HepG2 (cell line): ENCODE results near the gene OSBPL5. TPM values are rescaled to one million over a fixed set of nuclear protein-coding genes. Genes with fewer than 3 reads are reported as not detected.

Source experiments
- ATAC-seq: fragments of 200-7000 bp; cut with Tn5 transposase; 3 replicates; pipeline ENCODE4 v1.9.1; 2020; ENCODE audit warnings: mild to moderate bottlenecking, moderate library complexity
- BruUV-seq: library from RNA; stranded (reverse); fragments of 400-500 nt; replicated peaks from 2 replicates; lab custom pipeline; 2021; lab: Mats Ljungman, UMichigan
- CTCF ChIA-PET: fragments of 300-600 bp; formaldehyde crosslinking; extraction: SDS; loops from one replicate; lab custom pipeline; 2021; ENCODE audit warnings: low total read pairs, inconsistent platforms, low intra/inter-chr PET ratio; lab: Yijun Ruan, JAX
- POLR2A ChIA-PET: fragments of 350-600 bp; sonication (Branson Sonifier 250); formaldehyde crosslinking; loops from one replicate; lab custom pipeline; 2020; ENCODE audit warnings: antibody characterized with exemption, inconsistent platforms; lab: Yijun Ruan, JAX
- DNase-seq: peaks from one replicate; pipeline ENCODE4 v3.0.0-alpha.2; 2015; ENCODE audit warnings: low spot score
- FAIRE-seq: peaks from 3 replicates; lab custom pipeline; 2011; peaks lifted over from hg19 to GRCh38; lab: Jason Lieb, UNC
- H2AFZ ChIP-seq: one replicate; pipeline ENCODE4 v1.6.1; 2011; ENCODE audit warnings: low read length, inconsistent platforms
- H3K27ac ChIP-seq: fragments of 300-600 bp; 3 replicates; pipeline ENCODE4 v1.8.0; 2011; ENCODE audit warnings: mixed run types, mild to moderate bottlenecking, mixed read lengths, low read length, inconsistent platforms; ENCODE audit not compliant: insufficient read depth; ENCODE audit errors: extremely low read length
- H3K27me3 ChIP-seq, 2 experiments: fragments of 200-600 bp in 1 of 2; 2 replicates in 1 of 2; 3 replicates in 1 of 2; pipeline versions ENCODE4 v1.6.0 to v1.8.0; 2011; ENCODE audit warnings: low read length in 2 of 2, mild to moderate bottlenecking in 2 of 2, moderate library complexity in 2 of 2, inconsistent platforms in 1 of 2; ENCODE audit not compliant: insufficient read depth in 2 of 2, control insufficient read depth in 1 of 2
- H3K36me3 ChIP-seq, 2 experiments: fragments of 200-600 bp in 1 of 2; replicated peaks in 1 of 2; 2 replicates in 1 of 2; 3 replicates in 1 of 2; pipeline versions ENCODE4 v1.5.1 to v1.8.0; 2011; ENCODE audit warnings: low read length in 2 of 2, inconsistent platforms in 1 of 2; ENCODE audit not compliant: insufficient read depth in 2 of 2, control insufficient read depth in 1 of 2
- H3K4me1 ChIP-seq: 2 replicates; pipeline ENCODE4 v1.5.1; 2012; ENCODE audit warnings: low read length, inconsistent platforms; ENCODE audit not compliant: insufficient read depth
- H3K4me2 ChIP-seq: 2 replicates; pipeline ENCODE4 v1.6.0; 2011; ENCODE audit warnings: low read depth, low read length, inconsistent platforms
- H3K4me3 ChIP-seq, 3 experiments: fragments of 200-600 bp in 1 of 3; sonication (generic), shearing (Covaris generic) in 1 of 3; replicated peaks in 1 of 3; 2 replicates each; pipeline ENCODE4 v1.5.1; 2011 to 2016; ENCODE audit warnings: low read length in 3 of 3, inconsistent platforms in 2 of 3, low read depth in 2 of 3, mild to moderate bottlenecking in 2 of 3, control low read depth in 1 of 3, mixed read lengths in 1 of 3; ENCODE audit not compliant: insufficient read depth in 1 of 3
- H3K79me2 ChIP-seq: one replicate; pipeline ENCODE4 v1.6.1; 2011; ENCODE audit warnings: low read length, inconsistent platforms; ENCODE audit not compliant: insufficient read depth
- H3K9ac ChIP-seq: 2 replicates; pipeline ENCODE4 v1.6.0; 2011; ENCODE audit warnings: mild to moderate bottlenecking, low read depth, low read length, inconsistent platforms; ENCODE audit not compliant: insufficient read depth
- H3K9me3 ChIP-seq: 2 replicates; pipeline ENCODE4 v1.5.1; 2012; ENCODE audit warnings: mild to moderate bottlenecking, low read length
- H4K20me1 ChIP-seq: 2 replicates; pipeline ENCODE4 v1.6.0; 2011; ENCODE audit warnings: inconsistent platforms, mild to moderate bottlenecking, low read length, moderate library complexity; ENCODE audit not compliant: insufficient read depth
- ELF4 ChIP-seq: sonication (generic); formaldehyde crosslinking; IDR thresholded peaks from 2 replicates; pipeline ENCODE4 v1.5.0; 2020; ENCODE audit warnings: missing genetic modification reagents, mild to moderate bottlenecking, moderate library complexity, borderline replicate concordance
- HNF4G ChIP-seq, 2 experiments: sonication (generic) in 1 of 2; formaldehyde crosslinking in 1 of 2; IDR thresholded peaks; 2 replicates each; pipeline versions ENCODE4 v1.4.0 to v1.6.1; 2011 to 2020; ENCODE audit warnings: borderline replicate concordance in 2 of 2, low read depth in 2 of 2, mild to moderate bottlenecking in 2 of 2, low read length in 1 of 2, missing genetic modification reagents in 1 of 2, moderate library complexity in 1 of 2
- KLF9 ChIP-seq: IDR thresholded peaks from 2 replicates; pipeline ENCODE4 v1.6.1; 2016; ENCODE audit warnings: low read depth
- MTA3 ChIP-seq: sonication (generic); formaldehyde crosslinking; IDR thresholded peaks from 2 replicates; pipeline ENCODE4 v1.4.0; 2020; ENCODE audit warnings: missing genetic modification reagents
- MTERF4 ChIP-seq: sonication (generic); formaldehyde crosslinking; IDR thresholded peaks from 2 replicates; pipeline ENCODE4 v1.8.0; 2023; ENCODE audit warnings: mild to moderate bottlenecking, missing genetic modification reagents
- NFYB ChIP-seq: sonication (generic); formaldehyde crosslinking; IDR thresholded peaks from 2 replicates; pipeline ENCODE4 v1.4.0; 2020; ENCODE audit warnings: missing genetic modification reagents
- NR2F6 ChIP-seq, 2 experiments: IDR thresholded peaks; 2 replicates each; pipeline ENCODE4 v1.6.1; 2016; ENCODE audit warnings: antibody characterized with exemption in 1 of 2, mild to moderate bottlenecking in 1 of 2
- SNAPC2 ChIP-seq: sonication (generic); formaldehyde crosslinking; IDR thresholded peaks from 2 replicates; pipeline ENCODE4 v1.8.1; 2022; ENCODE audit warnings: mild to moderate bottlenecking, missing genetic modification reagents
- ZBTB37 ChIP-seq: sonication (generic); formaldehyde crosslinking; IDR thresholded peaks from 2 replicates; pipeline ENCODE4 v1.4.0; 2020; ENCODE audit warnings: mild to moderate bottlenecking, missing genetic modification reagents
- ZNF12 ChIP-seq: sonication (generic); formaldehyde crosslinking; IDR thresholded peaks from 2 replicates; pipeline ENCODE4 v1.5.0; 2020; ENCODE audit warnings: missing genetic modification reagents
- ZNF263 ChIP-seq: sonication (generic); formaldehyde crosslinking; IDR thresholded peaks from 2 replicates; pipeline ENCODE4 v1.4.0; 2020; ENCODE audit warnings: missing genetic modification reagents
- ZNF451 ChIP-seq: sonication (generic); formaldehyde crosslinking; IDR thresholded peaks from 2 replicates; pipeline ENCODE4 v1.5.0; 2020; ENCODE audit warnings: mild to moderate bottlenecking, missing genetic modification reagents
- ZNF562 ChIP-seq: sonication (generic); formaldehyde crosslinking; IDR thresholded peaks from 2 replicates; pipeline ENCODE4 v1.8.0; 2022; ENCODE audit warnings: missing genetic modification reagents, borderline replicate concordance
- ZNF563 ChIP-seq: sonication (generic); formaldehyde crosslinking; IDR thresholded peaks from 2 replicates; pipeline ENCODE4 v1.8.0; 2022; ENCODE audit warnings: mild to moderate bottlenecking, moderate library complexity, missing genetic modification reagents
- ZNF713 ChIP-seq: sonication (generic); formaldehyde crosslinking; IDR thresholded peaks from 2 replicates; pipeline ENCODE4 v1.4.0; 2020; ENCODE audit warnings: mild to moderate bottlenecking, missing genetic modification reagents
- WGBS: methylation state at CpG from one replicate; pipeline ENCODE4 v1.1.6; 2017; ENCODE audit warnings: low lambda C conversion rate; 5-methylcytosine and 5-hydroxymethylcytosine counted together
- in situ Hi-C: cut with HindIII; loops from 2 replicates; pipeline ENCODE4 v1.10.0; 2017; ENCODE audit warnings: low pct_unique_long_range_greater_than_20kb; ENCODE audit not compliant: extremely low pct_ligation_motif_present
- intact Hi-C: fragments of 100-400 bp; cut with micrococcal nuclease; formaldehyde crosslinking; loops from one replicate; pipeline ENCODE4 v1.10.0; 2022; ENCODE audit not compliant: unreplicated experiment
- polyA plus RNA-seq, 8 experiments: library from polyadenylated mRNA; depleted of rRNA in 3 of 8; stranded (reverse) in 7 of 8; unstranded in 1 of 8; fragments of >200 nt; fragmentation: Illumina TruSeq in 4 of 8; extraction: Trizol in 4 of 8; gene quantifications; 2 replicates each; pipeline versions ENCODE4 v1.2.1 to v1.2.3, GENCODE V29; 2011 to 2016; ENCODE audit warnings: low read depth in 4 of 8, missing spikeins in 1 of 8, mixed read lengths in 1 of 8; ENCODE audit not compliant: insufficient read depth in 1 of 8
- total RNA-seq, 5 experiments: library from RNA; depleted of rRNA; stranded (reverse); fragments of >200 nt; fragmentation: Illumina TruSeq; extraction: Trizol; gene quantifications; 2 replicates each; pipeline ENCODE4 v1.2.3, GENCODE V29; 2016; ENCODE audit warnings: low read depth in 1 of 5
- TF ChIP-seq, protein P1 (sequence below): sonication (generic); formaldehyde crosslinking; IDR thresholded peaks from 2 replicates; pipeline ENCODE4 v1.5.1; 2020; ENCODE audit warnings: mild to moderate bottlenecking, missing genetic modification reagents, borderline replicate concordance
- TF ChIP-seq, protein P2 (sequence below): sonication (generic); formaldehyde crosslinking; conservative IDR thresholded peaks from 2 replicates; pipeline ENCODE4 v1.8.0; 2022; ENCODE audit warnings: missing genetic modification reagents
- TF ChIP-seq, protein P3 (sequence below): IDR thresholded peaks from 2 replicates; pipeline ENCODE4 v1.6.1; 2016

The OSBPL5 gene
- total and polyA plus RNA-seq, 2 of the 13 experiments (the other 11 are each of a cell fraction or from before 2014, with no cell fraction given) = not detected

- FAIRE-seq (no peak), DNase-seq (no peak), ATAC-seq (no peak)
- Histone ChIP-seq H3K4me1 (no peaks in the 10 kb centered on the region), H3K36me3 (no peaks in the 10 kb centered on the region), H3K79me2 (no peaks in the 10 kb centered on the region), H3K9me3 (no peaks in the 10 kb centered on the region), H4K20me1 (no peaks in the 10 kb centered on the region; the same call in 1 of the 2 replicates), H3K27me3 (peaks cover 22 to 80% of the 10 kb centered on the region in 2 experiments), H2AFZ (no peak overlapping the region), H3K4me3 (no peak overlapping the region), H3K27ac (no peak overlapping the region), H3K4me2 (no peak overlapping the region), H3K9ac (no peak overlapping the region)
- CTCF ChIA-PET = no interaction called here
- in situ Hi-C loops = no loop called here
- TF ChIP-seq, protein P1, sequence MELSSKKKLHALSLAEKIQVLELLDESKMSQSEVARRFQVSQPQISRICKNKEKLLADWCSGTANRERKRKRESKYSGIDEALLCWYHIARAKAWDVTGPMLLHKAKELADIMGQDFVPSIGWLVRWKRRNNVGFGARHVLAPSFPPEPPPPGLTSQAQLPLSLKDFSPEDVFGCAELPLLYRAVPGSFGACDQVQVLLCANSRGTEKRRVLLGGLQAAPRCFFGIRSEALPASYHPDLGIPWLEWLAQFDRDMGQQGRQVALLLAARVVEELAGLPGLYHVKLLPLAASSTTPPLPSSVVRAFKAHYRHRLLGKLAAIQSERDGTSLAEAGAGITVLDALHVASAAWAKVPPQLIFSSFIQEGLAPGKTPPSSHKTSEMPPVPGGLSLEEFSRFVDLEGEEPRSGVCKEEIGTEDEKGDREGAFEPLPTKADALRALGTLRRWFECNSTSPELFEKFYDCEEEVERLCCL = no peak
- TF ChIP-seq ZNF562 (CRISPR knock-in tag) = no peak
- no peak for TF ChIP-seq ZBTB37
- TF ChIP-seq, protein P2, sequence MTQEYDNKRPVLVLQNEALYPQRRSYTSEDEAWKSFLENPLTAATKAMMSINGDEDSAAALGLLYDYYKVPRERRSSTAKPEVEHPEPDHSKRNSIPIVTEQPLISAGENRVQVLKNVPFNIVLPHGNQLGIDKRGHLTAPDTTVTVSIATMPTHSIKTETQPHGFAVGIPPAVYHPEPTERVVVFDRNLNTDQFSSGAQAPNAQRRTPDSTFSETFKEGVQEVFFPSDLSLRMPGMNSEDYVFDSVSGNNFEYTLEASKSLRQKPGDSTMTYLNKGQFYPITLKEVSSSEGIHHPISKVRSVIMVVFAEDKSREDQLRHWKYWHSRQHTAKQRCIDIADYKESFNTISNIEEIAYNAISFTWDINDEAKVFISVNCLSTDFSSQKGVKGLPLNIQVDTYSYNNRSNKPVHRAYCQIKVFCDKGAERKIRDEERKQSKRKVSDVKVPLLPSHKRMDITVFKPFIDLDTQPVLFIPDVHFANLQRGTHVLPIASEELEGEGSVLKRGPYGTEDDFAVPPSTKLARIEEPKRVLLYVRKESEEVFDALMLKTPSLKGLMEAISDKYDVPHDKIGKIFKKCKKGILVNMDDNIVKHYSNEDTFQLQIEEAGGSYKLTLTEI (CRISPR knock-in tag) = no peak
- TF ChIP-seq MTERF4 (CRISPR knock-in tag) = no peak
- no peak for TF ChIP-seq NFYB (CRISPR knock-in tag)
- TF ChIP-seq SNAPC2 (CRISPR knock-in tag) = no peak
- TF ChIP-seq ZNF451 (CRISPR knock-in tag) = no peak
- no peak for TF ChIP-seq ZNF713
- TF ChIP-seq HNF4G (IDR thresholded peaks at IDR 0.05; ENCODE audit: borderline replicate concordance, low read depth, low read length) = no peak
- no peak for TF ChIP-seq HNF4G (CRISPR knock-in tag; IDR thresholded peaks at IDR 0.05; ENCODE audit: borderline replicate concordance, low read depth)
- no peak for TF ChIP-seq NR2F6 (IDR thresholded peaks at IDR 0.05)
- no peak for TF ChIP-seq NR2F6 (CRISPR knock-in tag; IDR thresholded peaks at IDR 0.05)
- TF ChIP-seq, protein P3, sequence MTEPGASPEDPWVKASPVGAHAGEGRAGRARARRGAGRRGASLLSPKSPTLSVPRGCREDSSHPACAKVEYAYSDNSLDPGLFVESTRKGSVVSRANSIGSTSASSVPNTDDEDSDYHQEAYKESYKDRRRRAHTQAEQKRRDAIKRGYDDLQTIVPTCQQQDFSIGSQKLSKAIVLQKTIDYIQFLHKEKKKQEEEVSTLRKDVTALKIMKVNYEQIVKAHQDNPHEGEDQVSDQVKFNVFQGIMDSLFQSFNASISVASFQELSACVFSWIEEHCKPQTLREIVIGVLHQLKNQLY (CRISPR knock-in tag) = no peak
- TF ChIP-seq MTA3 = no peak
- TF ChIP-seq ZNF263 (CRISPR knock-in tag) = no peak
- no peak for TF ChIP-seq ZNF12 (CRISPR knock-in tag)
- no peak for TF ChIP-seq ZNF563 (CRISPR knock-in tag)
- no peak for TF ChIP-seq ELF4
- TF ChIP-seq KLF9 (CRISPR knock-in tag) = no peak
- intact Hi-C loops = no loop called here
- no TSS peak for BruUV-seq
- POLR2A ChIA-PET = no interaction called here
- WGBS = 27% methylated on average over 11 of the region's 24 CpGs
Observed at GRCh38 chr11:3148990-3149851, 15.9 kb downstream of the OSBPL5 start.
